ENCODE results near the gene KLLN.

KLLN gene

DNA sequence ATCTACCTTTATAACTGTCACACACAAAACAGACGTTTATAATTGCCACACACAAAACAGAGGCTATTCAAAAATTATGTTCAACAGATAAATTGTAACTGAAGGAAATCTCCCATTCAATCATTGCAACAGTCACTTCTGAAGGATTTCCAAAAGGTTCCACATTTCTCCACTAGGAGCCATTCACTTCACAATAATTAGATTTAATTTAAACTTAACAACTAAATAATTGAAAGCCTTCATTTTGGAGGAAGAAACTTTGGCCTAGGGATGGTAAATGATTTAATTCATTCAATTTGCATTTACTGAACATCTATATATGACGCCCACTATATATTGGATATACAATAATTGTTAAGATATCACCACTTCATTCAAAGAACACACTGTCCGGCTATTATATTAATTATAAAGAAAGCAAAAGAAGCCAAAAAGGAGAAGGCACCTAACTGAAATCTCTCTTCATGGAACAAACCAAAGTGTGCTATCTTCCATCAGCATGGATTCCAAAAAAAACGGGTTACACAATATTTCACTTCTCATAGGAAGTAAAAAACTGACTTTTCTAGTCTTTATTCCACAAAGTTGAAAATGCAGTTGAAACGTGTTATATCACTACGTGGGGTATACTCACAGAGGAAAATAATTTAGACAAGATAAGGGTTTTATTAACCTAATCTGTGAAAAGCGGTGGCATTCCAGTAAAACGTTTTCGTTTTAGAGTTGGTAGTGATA lies 47.0 kb downstream of the KLLN start:
- TF ChIP-seq, protein P1, sequence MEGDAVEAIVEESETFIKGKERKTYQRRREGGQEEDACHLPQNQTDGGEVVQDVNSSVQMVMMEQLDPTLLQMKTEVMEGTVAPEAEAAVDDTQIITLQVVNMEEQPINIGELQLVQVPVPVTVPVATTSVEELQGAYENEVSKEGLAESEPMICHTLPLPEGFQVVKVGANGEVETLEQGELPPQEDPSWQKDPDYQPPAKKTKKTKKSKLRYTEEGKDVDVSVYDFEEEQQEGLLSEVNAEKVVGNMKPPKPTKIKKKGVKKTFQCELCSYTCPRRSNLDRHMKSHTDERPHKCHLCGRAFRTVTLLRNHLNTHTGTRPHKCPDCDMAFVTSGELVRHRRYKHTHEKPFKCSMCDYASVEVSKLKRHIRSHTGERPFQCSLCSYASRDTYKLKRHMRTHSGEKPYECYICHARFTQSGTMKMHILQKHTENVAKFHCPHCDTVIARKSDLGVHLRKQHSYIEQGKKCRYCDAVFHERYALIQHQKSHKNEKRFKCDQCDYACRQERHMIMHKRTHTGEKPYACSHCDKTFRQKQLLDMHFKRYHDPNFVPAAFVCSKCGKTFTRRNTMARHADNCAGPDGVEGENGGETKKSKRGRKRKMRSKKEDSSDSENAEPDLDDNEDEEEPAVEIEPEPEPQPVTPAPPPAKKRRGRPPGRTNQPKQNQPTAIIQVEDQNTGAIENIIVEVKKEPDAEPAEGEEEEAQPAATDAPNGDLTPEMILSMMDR (IDR thresholded peaks at IDR 0.05; ENCODE audit: low read depth, low read length), result no peak
- DNase-seq (ENCODE audit: low read depth, low spot score), result no peak
- H3K4me3 ChIP-seq (ENCODE audit: low read depth, low read length), result no peak overlapping the region
- in situ Hi-C loops (cut with HindIII; ENCODE audit: low sequenced_read_pairs), result no loop called here

Data from astrocyte of the spinal cord (primary cell).